NCI-H2029 treated with DMSO at 0.1 percent for 48 hours (cell line): ENCODE measurements around the gene IL22RA1.

ENCODE experiments used
- DNase-seq: peaks from one replicate; lab custom pipeline; 2025; lab: John Stamatoyannopoulos, UW

IL22RA1 gene

DNA sequence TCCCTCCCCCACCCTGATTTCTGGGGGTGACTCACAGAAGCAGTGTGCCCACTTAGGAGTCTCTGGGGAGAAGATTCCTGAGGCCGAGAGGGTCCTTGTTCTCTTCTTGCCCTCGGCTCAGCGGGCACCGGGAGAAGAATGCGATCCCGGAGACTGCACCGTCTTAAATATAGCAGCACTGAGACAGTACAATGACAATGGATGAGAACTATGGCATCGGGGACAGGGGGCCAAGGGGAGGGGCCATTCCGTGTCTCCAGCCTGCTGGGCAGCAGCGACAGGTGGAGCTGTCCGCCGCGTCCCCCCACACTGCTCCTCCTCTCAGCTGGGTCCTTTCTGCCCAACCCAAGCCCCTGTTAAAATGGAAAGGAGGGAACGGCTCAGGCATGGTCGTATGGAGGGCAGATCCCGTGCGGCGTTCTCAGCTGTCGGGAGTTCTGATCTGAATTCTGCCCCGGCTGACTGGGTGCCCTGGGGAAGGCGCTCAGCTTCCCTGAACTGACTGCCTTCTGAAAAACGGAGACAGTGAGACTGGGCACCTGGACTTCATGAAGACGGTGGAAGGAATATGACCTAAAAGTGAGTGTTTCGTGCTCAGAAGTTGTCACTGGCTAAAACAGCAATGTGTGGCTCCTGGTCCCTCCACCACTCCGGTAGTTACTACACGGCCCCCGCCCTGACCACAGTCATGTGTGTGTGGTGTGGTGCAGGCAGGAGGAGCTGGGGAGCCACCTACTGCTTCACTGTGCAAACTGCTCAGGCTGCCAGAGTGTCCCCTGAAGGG lies 30.8 kb downstream of the IL22RA1 start, which contains the start of gene MYOM3:
Gene MYOM3 (minus strand): TSS at position 140 of the 784 bp plus-strand sequence. CDS start 3,499 bp downstream, outside the sequence.
- no peak for DNase-seq

DNA sequence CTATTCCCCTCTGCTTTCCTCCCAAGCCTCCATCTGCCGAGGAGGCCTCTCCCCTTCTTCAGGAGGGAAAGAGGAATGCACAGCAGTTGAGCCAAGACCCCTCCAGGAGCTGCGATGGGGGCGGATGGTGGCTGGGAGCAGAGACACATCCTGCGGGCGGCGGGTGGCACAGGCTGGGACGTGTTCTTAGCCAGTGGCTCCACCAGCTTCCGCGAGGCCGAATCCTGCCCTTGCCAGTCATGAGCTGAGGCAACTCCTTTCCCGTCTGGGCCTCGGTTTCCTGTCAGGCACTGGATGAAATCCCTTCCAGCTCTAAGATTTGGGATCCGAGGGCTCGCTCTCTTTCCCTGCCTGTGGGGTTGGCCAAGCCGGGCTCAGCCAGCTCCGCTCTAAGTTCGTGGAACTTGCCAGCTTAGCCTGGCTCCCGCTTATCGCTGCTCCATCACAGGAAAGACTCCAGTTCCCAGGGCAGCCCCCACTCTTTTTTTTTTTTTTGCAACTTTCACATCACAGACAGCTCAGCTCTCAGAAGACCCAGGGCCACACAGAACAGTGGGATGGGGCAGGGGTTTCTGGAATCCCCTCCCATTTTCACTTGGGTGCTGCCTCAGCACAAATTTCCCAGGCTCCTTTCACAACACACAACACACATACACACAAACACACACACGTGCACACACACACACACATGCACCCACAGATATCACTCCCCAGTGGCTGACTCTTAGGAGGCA lies 31.5 kb downstream of the IL22RA1 start:
- DNase-seq = no peak

DNA sequence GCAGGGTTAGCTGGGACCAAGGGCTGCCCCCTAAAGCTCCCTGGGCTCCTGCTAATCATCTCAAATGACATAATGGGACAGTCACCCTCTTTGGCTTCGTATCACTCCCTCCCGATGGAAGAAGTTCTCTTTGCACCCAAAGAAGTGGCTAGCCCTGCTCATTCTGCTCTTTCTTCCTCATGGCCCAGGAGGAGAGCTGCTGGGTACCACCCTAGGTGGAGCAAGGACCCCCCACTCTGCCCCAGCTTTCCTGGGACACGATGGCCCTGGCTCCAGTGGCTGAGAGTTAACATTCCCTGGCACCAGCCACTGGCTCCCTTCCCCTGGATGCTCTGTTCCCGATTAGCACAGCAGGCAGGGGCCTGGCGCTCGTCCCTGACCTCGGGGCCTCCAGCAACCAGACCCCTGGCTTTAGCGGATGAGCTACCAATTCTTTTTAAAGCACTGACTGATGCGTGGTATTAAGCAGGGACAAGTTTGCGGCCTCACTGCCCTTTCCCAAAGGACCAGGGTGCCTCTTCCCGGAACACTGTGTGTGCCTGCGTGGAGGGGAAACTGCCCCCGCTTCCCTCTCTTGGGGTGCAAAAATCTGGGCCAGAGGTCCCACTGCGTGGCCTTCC lies 32.2 kb downstream of the IL22RA1 start:
- no peak for DNase-seq

DNA sequence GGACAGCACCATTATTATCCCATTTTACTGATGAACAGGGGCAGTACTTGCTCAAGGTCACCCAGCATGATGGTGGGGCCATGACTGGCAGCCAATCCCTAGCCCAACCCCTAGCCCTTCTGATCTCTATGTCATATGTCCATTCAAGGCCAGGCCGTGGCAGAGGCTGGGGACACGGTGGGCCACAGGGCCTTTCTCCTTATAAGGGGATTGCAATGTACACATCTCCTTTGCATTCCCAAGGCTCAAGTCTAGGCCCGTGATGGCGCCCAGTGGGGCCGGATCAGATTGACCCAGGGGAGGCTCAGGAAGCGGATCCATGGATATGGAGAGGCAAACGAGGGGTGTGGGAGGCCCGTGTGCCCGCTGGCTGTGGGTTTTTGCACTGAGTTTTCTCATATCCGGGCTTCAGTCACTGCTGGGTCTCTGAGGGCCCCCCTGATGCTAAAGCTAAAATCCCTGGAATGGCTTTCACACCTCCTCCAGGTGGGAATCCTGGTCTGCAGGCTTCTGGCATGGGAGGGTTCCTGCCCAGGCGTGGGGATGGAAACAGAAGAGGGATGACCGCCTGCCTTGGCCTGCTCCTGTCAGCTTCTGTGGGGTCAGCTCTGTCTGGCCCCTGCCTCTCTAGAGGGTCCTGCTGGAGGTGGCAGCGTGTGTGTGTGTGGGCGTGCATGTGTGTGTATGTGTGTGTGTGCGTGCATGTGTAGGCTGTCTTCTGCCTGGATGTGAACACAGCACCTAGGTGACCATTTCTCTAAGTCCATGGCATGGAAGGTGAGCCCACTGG lies 33.1 kb downstream of the IL22RA1 start:
- no peak for DNase-seq

DNA sequence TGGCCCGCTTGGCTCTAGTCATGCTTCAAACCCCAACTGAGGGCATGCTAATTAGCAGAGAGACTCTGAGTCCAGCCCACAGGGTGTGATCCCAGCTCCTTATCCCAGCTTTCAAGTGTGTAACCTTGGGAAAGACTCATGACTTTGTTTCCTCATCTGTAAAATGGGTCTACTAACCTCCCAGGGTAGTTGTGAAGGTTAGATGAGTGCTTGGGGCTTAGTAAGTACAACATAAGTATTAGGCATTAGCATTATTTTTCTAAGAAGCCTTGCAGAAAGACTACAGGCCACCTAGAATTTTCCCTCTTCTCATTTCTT lies 33.8 kb downstream of the IL22RA1 start:
- no peak for DNase-seq

DNA sequence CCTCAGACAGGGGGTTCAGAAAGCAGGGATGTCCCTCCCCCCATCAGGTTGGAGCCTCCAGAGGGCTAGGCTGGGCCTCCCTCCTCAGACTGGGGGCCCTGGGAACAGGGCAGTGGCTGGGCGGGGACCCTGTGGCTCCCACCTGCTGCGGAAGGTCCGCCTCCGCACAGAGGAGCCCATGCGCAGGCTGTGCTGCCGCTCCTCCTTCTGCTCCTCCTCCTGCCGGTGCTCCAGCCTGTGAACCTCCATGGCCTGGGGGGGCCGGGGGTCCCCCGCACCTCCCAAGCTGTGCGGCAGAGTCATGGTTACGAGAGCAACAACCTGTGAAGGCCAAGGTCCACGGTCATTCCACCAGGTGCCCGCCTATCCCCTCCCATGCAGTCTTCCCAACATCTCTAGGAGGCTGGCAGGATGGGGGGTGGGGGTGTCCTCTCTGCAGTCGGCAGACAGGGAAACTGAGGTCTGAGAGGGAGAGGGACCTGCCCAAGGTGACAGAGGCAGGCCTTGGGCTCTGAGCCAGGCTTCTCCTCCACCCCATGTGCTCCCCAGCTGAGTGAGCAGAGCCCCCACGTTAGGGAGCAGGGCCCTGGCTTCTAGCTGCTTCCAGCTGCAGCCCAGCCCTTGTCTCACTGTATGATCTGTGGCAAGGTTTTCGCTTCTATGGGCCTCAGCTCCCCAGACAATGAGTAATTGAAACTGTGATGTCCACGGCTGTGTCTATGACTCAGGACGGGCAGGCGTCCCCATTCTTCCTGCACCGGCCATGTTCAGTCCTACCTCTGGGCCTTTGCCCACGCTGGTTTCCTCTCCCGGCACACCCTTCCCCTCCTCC lies 34.4 kb downstream of the IL22RA1 start:
- no peak for DNase-seq

DNA sequence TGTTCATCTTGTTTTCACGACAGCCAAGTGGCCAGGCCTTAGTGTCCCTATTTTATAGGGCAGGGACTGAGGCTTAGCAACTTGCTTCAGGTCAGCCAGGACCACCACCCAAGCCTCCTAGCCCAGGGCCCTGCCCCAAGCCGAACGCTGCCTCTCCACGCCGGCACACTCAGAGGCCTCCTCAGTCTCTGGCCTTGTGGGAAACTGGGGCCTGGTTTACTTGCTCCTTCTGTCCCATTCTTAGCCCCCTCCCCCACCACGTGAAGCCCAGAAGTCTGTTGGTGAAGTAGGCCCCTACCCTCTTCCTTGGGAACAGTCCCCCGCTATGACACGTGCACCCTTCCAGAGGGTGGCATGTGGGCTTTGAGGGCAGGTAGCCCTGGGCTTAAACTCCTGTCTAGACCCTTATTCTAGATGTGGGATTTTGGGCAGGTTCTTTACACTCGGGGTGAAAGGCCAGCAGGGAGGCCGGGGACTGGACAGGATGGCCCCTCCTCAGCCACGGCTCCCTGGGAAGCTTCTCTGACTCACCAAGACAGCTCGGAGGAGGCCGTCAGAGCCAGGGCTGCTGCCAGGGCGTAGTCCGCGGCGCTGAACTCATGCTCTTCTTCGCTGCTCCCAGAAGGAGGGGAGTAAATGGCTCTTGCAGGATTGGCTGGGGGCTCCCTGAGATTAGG lies 35.3 kb downstream of the IL22RA1 start:
- no peak for DNase-seq

DNA sequence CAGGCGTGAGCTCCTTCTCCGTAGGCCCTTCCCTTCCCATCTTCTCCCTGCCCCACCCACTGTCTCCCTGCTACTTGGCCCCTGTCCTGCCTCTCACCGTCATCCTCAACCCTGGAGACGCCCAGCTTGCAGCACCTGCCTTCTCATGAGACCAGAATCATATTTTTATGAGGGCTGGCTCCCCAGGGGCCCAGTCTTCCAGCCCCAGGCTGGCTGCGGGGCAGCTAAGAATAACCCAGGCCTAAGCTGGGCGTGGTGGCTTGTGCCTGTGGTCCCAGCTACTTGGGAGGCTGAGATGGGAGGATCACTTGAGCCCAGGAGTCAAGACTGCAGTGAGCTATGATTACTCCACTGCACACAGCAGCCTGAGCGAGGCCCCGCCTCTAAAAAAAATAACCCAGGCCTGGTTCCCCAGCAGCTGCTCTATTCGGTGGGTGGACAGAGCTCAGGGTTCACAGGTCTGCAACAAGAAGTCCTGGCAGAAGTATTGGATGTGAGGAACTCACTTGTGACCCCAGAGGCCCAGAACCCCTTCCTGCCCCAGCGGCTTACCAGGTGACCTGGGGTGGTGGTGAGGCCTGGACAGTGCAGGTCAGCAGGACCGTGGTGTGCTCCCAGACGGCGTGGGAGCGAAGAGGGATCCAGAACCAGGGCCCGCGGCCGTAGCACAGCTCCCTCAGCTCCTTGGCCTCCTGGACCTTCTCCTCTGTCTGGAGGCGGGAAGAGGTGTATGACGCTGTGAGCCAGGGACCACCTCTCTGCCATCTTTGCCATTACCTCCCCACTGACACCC lies 37.4 kb downstream of the IL22RA1 start:
- DNase-seq = no peak

DNA sequence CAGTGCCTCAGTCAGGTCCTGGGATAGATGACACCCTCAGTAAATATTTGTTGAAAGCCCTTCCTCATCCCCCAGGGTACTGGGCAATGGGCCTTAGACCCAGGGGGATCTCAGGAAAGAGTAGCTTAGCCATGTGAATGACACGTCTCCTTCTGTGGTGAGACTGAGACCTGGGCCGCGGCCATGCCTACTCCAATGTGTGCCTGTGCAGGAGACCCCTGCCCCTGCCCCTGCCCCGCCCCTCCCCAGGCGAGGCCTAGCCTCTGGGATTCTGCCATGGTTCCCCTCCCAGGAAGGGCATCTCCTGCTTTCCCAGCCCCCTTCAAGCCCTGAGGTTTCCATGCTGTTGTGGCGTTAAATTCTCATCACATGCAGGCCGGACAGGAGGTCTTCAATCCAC lies 38.1 kb downstream of the IL22RA1 start:
- no peak for DNase-seq

DNA sequence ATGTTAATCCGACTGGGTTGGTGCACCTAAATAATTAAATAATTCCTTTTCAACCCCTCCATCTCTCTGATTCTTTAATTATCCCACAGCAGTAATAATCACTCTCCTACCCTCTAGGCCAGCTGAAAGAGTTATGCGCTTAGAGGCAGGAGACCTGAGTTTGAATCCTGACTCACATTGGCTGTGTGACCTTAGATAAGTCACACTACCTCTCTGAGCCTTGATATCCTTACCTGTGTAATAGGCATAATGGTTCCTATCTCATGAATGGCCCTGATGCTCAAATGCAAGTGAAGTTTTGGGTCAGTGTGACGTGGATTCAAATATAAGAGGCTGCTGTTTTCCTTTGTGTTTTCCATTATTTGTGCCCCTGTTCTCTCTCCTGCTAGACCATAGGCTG lies 39.1 kb downstream of the IL22RA1 start:
- DNase-seq = no peak

DNA sequence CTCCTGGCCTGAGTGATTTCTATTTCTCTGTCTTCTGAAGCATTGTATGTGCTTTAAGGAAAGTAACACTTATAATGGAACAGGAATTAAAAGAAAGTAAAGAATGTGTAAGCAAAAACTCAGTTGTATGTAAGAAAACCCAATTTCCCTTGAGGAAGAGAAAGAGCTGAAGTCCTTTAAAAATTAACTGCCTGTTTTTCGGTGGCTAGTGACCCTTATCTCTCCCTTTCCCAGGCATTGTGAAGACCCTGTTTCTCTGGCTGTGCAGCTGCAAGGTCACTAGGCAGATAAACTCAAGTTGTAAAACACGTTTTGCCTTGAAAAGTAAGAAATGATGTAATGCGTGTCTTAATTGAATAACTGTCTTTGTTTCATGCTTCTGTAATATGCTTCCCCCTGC lies 39.5 kb downstream of the IL22RA1 start:
- DNase-seq = no peak

DNA sequence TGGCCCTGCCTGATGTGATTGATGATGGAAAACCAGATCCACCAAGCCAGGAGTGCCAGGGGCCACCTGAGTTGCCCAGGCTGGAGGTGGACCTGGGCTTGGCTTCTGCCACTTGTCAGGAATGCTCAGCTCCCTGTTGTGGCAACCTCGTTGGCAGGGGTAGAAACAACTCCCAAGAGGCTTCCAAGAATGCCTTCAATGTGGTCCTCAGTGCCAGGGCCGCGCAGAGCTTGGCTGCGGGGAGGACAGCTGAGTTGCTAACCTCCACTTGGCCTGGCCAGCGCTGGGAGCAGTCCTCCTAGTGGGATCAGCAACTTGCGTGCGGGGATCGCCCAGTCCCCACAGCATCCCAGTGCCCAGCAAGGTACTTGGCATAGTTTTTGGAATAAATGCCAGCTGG lies 40.0 kb downstream of the IL22RA1 start:
- DNase-seq = no peak

DNA sequence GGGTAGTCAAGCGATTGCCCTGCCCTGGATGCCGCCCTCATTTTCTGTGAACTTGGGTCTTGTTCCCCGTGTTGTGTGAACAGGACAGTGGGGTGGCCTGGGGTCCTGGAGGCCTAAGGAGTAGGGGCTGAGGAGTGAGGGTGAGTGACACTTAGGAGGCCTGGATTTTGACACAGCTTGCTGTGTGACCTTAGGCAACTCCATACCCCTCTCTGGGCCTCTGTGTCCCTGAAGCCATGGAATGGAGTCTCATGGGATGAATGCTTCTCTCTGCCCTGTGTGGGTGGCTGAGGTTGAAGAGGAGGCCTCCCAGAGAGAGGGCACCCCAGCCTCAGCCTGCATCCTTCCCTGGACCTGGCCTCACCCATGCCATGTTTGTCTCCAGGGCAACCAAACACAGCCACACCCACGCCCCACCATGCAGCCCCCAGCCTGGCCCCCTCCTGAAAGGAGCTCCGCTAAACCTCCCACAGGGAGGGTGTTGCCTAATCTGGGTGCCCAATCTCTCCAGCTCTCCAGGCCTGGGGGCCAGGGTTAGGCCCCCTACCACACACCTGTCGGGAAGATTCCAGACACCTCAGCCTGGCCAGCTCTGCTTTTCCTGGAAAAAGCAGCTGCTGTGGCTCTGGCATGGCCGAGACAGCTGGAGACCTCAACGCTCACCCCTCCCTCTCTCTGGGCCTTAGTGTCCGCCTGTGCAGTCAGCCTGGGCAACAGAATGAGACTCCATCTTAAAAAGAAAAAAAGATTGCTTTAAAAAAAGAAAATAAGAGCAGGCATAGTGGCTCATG lies 40.9 kb downstream of the IL22RA1 start:
- DNase-seq = no peak

DNA sequence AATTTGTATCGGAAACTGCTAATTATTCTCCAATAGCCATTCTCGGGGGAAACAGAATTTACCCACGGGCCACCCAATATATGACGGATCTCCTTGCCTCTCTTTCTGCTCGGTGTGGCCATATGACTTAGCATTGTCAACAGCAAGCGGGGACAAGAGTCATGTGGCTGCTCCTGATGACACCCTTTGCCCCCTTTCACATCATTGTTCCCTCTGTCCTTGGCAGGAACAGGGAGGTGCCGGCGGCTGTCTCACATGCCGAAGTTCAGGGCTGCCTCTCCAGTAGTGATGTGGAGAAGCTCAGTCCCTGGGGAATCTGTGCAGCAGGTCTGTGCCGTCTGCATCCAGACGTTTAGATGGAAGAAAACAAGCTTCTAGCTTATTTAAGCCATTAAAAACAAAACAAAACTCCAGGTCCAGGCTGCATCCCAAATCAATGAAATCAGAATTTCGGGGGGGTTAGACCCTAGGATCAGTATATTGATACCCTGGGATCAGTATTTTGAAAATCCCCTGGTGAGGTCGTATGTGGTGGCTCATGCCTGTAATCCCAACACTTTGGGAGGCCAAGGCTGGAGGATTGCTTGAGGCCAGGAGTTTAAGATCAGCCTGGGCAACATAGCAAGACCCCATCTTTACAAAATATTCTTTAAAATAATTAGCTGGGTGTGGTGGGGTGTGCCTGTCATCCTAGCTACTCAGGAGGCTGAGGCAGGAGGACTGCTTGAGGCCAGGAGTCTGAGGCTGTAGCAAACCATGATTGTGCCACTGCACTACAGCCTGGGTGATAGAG lies 41.8 kb downstream of the IL22RA1 start:
- DNase-seq = no peak

DNA sequence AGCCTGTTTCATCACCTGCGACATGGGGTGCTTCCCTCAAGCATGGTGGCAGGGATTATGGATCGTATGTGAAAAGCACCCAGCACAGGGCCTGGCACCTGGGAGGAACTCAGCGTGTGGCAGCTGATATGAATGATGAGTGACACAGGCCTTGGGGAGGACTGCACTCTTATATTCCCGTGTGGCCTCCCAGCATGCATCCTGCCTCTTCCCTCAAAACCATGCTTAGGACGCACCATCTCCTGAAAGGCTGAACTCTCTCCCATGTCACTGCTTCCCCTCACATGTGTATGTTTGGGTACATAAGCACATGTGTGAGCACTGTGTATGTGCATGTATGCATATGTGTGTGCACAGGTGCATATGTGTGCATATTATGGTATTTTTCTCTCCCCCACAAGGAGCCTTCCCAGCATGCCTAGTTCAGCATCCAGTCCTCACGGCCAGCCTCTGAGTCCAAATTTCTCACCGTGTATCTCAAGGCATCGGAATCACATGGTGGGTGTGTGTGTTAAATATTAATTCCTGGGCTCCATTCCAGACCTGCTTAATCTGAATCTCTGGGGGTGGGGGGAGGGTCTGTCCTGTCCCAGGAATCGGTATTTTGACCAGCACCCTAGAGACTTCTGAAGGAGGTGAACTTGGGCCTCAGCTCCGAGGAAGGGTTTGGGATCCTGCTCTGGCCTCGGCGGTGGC lies 43.8 kb downstream of the IL22RA1 start:
- DNase-seq = no peak

DNA sequence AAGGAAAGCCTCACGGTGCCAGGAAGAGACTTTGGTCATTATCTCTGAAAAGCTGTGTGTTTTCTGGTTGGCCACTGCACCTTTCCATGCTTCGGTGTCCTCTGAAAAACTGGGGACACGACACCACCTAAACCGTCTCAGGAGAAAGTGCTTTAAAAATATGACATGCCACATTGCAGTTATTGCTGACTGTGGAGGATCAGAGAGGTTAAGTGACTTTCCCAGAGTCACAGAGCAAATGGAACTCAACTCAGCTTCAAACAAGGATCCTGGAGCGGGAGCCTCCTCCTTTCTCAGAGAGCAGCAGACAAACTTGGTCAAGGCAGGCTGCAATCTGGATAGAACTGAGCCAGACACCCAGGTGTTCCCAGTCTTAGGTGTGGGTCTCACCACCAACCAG lies 44.8 kb downstream of the IL22RA1 start:
- no peak for DNase-seq

DNA sequence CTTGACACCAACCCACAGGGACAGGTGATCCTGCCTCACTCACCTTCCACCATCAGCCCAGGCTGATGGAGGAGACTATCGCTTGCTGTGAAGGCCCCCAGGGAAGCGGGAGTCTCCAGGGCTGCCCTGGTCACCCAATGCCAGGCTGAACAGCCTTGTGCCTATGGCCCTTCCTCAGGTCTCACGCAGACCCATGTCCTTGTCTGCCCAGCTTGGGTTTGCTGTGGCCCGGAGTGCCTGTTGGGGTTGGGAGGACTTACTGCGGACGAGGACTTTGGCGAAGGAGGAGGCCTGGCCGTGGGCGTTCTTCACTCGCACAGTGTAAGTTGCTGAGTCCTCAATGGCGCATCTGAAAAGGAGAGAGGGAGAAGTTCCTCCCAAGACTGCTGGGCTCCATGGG lies 45.3 kb downstream of the IL22RA1 start:
- DNase-seq = no peak

DNA sequence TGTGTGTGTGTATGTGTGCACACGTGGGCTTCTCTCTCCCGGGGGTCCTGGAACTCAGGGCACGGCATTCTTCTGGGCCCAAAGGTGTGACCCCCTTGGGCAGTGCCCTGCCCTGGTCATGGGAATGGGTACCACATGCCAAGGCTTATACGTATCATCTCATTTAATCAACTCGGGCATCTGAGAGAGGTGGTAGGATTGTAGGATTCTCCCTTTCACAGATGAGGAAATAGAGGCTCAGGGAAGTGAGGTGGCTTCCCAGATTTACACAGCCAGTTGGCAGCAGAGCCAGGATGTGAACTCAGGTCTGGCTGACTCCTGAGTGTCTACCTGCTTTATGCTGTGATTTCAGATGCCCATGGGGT lies 46.2 kb downstream of the IL22RA1 start:
- no peak for DNase-seq
